BLaER1 (cell line): ENCODE measurements around the gene GAS6.

ENCODE experiments used
- H3K27ac ChIP-seq: shearing (Covaris generic); formaldehyde crosslinking; 2 replicates; pipeline ENCODE4 v1.8.1; 2022
- H3K27me3 ChIP-seq: shearing (Covaris generic); formaldehyde crosslinking; 2 replicates; pipeline ENCODE4 v1.8.1; 2022
- H3K36me3 ChIP-seq: shearing (Covaris generic); formaldehyde crosslinking; 2 replicates; pipeline ENCODE4 v1.8.1; 2022
- H3K4me1 ChIP-seq: shearing (Covaris generic); formaldehyde crosslinking; 2 replicates; pipeline ENCODE4 v1.8.1; 2022
- H3K4me2 ChIP-seq: shearing (Covaris generic); formaldehyde crosslinking; 2 replicates; pipeline ENCODE4 v1.8.1; 2022
- H3K4me3 ChIP-seq: shearing (Covaris generic); formaldehyde crosslinking; 2 replicates; pipeline ENCODE4 v1.8.1; 2022
- H3K9ac ChIP-seq: shearing (Covaris generic); formaldehyde crosslinking; 2 replicates; pipeline ENCODE4 v1.8.1; 2022
- H3K9me3 ChIP-seq: shearing (Covaris generic); formaldehyde crosslinking; 2 replicates; pipeline ENCODE4 v1.8.1; 2022
- H4K20me1 ChIP-seq: shearing (Covaris generic); formaldehyde crosslinking; 2 replicates; pipeline ENCODE4 v1.8.1; 2022
- Cebpa-rat ChIP-seq: shearing (Covaris generic); IDR thresholded peaks from 2 replicates; pipeline ENCODE4 v1.8.1; 2022

Gene GAS6

GRCh38 chr13:113848431-113849260 is 15.2 kb downstream of the GAS6 start:
- Histone ChIP-seq H3K9me3 (no peaks in the 10 kb centered on the region), H3K27me3 (peaks cover 17% of the 10 kb centered on the region), H3K4me3 (no peak overlapping the region), H4K20me1 (peaks cover 88% of the 10 kb centered on the region), H3K36me3 (no peaks in the 10 kb centered on the region), H3K4me2 (no peak overlapping the region), H3K27ac (no peak overlapping the region), H3K4me1 (peaks cover 50% of the 10 kb centered on the region), H3K9ac (no peak overlapping the region)
- no peak for TF ChIP-seq Cebpa-rat

GRCh38 chr13:113848020-113848419 is 15.9 kb downstream of the GAS6 start:
- Histone ChIP-seq H3K9ac (no peak overlapping the region), H3K27ac (no peak overlapping the region), H3K4me1 (peaks cover 50% of the 10 kb centered on the region), H3K27me3 (peaks cover 17% of the 10 kb centered on the region), H3K36me3 (no peaks in the 10 kb centered on the region), H4K20me1 (peaks cover 88% of the 10 kb centered on the region), H3K4me2 (no peak overlapping the region), H3K9me3 (no peaks in the 10 kb centered on the region), H3K4me3 (no peak overlapping the region)
- TF ChIP-seq Cebpa-rat: no peak

DNA sequence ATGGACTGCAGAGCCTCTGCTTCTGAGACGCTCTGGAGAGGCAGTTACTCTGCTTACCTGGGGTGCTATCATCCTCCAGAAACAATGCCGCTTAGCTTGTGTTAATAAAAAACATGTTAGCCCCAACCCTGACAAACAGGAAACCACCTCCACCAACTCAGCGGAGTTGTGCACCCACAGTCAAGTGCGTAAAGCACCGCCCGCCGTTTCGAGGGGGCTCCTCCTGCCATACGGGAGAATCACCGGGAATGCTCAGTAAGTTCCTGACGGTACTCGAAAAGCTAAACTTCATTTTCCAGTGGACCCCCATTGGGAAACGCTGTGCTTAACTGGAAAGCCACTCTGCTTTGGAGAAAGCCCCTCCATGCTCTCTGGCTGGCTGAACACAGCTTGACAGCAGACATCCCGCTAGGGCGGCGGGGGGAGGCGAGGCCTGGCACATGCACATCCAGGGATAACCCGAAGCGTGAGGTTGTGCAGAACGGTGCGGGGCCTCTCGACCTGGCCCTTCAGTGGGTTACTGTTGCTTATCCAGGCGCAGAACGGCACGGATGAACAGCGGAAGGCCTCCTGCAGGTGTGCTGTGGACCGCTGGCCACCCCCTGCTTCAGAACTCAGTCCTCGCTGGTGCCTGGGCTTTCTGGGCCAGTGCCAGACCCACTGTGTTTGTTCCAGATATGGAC is 17.1 kb downstream of the GAS6 start:
- Histone ChIP-seq H3K4me3 (no peak overlapping the region), H3K27me3 (peaks cover 17% of the 10 kb centered on the region), H3K4me1 (peaks cover 53% of the 10 kb centered on the region), H3K36me3 (no peaks in the 10 kb centered on the region), H3K9me3 (0 out of 2 replicates have a peak, but pooled peaks cover 3% of the 10 kb centered on the region), H3K4me2 (peak overlapping the region; percentile 35), H4K20me1 (peaks cover 88% of the 10 kb centered on the region), H3K9ac (no peak overlapping the region), H3K27ac (no peak overlapping the region)
- no peak for TF ChIP-seq Cebpa-rat

GRCh38 chr13:113845723-113846635 is 17.9 kb downstream of the GAS6 start:
- Histone ChIP-seq H3K4me2 (peak overlapping the region; percentile 35), H4K20me1 (peaks cover 90% of the 10 kb centered on the region), H3K9me3 (0 out of 2 replicates have a peak, but pooled peaks cover 3% of the 10 kb centered on the region), H3K4me1 (peaks cover 60% of the 10 kb centered on the region), H3K27ac (no peak overlapping the region), H3K9ac (no peak overlapping the region), H3K36me3 (no peaks in the 10 kb centered on the region), H3K4me3 (no peak overlapping the region), H3K27me3 (peaks cover 17% of the 10 kb centered on the region)
- TF ChIP-seq Cebpa-rat: no peak

GRCh38 chr13:113845055-113845454 is 18.8 kb downstream of the GAS6 start:
- TF ChIP-seq Cebpa-rat: no peak
- Histone ChIP-seq H3K4me3 (no peak overlapping the region), H3K4me1 (peaks cover 69% of the 10 kb centered on the region), H3K27me3 (peaks cover 17% of the 10 kb centered on the region), H4K20me1 (peaks cover 93% of the 10 kb centered on the region), H3K27ac (no peak overlapping the region), H3K9me3 (0 out of 2 replicates have a peak, but pooled peaks cover 3% of the 10 kb centered on the region), H3K36me3 (no peaks in the 10 kb centered on the region), H3K4me2 (peak overlapping the region; percentile 90; the same call in 1 of the 2 replicates), H3K9ac (no peak overlapping the region)

- Histone ChIP-seq H3K4me3 (peak overlapping the region; percentile 24; the same call in 1 of the 2 replicates), H3K27me3 (peaks cover 17% of the 10 kb centered on the region), H3K9ac (no peak overlapping the region), H3K9me3 (0 out of 2 replicates have a peak, but pooled peaks cover 3% of the 10 kb centered on the region), H3K4me1 (peaks cover 79% of the 10 kb centered on the region), H4K20me1 (peaks cover 96% of the 10 kb centered on the region), H3K36me3 (no peaks in the 10 kb centered on the region; the same call in 1 of the 2 replicates), H3K27ac (peak overlapping the region; percentile 49), H3K4me2 (peak overlapping the region; percentile 90)
- peak; percentile 61; the same call in 1 of the 2 replicates for TF ChIP-seq Cebpa-rat
Observed at GRCh38 chr13:113843864-113844556, 19.9 kb downstream of the GAS6 start.

- Histone ChIP-seq H3K9ac (no peak overlapping the region), H3K27me3 (peaks cover 15% of the 10 kb centered on the region; the same call in 1 of the 2 replicates), H3K4me3 (peak overlapping the region; percentile 24; the same call in 1 of the 2 replicates), H3K36me3 (no peaks in the 10 kb centered on the region; the same call in 1 of the 2 replicates), H4K20me1 (peaks cover 96% of the 10 kb centered on the region), H3K27ac (peak overlapping the region; percentile 49; the same call in 1 of the 2 replicates), H3K9me3 (0 out of 2 replicates have a peak, but pooled peaks cover 3% of the 10 kb centered on the region), H3K4me1 (peaks cover 88% of the 10 kb centered on the region), H3K4me2 (peak overlapping the region; percentile 90)
- TF ChIP-seq Cebpa-rat: no peak
Observed at GRCh38 chr13:113843063-113843654, 20.7 kb downstream of the GAS6 start.

DNA sequence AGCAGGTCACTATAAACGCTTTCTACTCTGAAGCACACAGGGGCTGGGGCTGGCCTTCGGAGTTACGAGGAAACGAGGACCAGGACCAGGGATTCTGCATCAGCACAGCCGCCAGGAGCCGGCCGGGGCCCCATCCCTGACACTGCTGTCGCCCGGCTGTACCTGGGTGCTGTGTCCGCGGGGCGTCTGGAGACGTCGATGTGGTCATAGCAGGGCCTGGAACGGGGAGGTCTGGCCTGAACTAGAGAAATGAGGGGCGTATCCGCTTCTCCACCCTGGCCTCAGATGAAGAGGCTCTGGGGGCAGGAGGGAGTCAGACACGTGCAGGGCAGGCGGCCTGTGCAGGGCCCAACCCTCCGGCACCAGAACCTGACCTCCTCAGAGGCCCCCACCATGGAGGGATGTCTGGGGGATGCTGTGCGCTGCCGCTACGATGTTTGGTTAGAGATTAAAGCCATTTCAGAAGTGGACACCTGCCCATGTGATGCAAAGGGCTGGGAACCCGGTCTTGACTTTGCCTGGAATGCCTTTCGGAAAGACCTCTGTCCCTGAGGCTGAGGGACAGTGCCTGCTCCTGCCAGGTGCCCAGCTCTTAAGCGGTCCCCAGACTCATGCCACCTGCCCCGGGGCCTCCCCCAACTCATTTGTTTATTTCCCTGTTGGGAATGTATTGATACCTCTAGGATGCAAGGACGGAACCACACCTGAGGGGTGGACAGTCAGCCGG is 21.4 kb downstream of the GAS6 start:
- Histone ChIP-seq H3K9ac (no peak overlapping the region), H4K20me1 (peaks cover 96% of the 10 kb centered on the region), H3K9me3 (0 out of 2 replicates have a peak, but pooled peaks cover 3% of the 10 kb centered on the region), H3K4me1 (peaks cover 94% of the 10 kb centered on the region), H3K4me2 (peak overlapping the region; percentile 90), H3K36me3 (no peaks in the 10 kb centered on the region; the same call in 1 of the 2 replicates), H3K27me3 (peaks cover 15% of the 10 kb centered on the region; the same call in 1 of the 2 replicates), H3K4me3 (no peak overlapping the region), H3K27ac (no peak overlapping the region)
- no peak for TF ChIP-seq Cebpa-rat
